ENCODE results near the gene FBXO17. TPM values are rescaled to one million over a fixed set of nuclear protein-coding genes. Genes with fewer than 3 reads are reported as not detected.
A peak's percentile ranks its signal among the peaks of the same experiment; 100 is the strongest.

The FBXO17 gene, protein sequence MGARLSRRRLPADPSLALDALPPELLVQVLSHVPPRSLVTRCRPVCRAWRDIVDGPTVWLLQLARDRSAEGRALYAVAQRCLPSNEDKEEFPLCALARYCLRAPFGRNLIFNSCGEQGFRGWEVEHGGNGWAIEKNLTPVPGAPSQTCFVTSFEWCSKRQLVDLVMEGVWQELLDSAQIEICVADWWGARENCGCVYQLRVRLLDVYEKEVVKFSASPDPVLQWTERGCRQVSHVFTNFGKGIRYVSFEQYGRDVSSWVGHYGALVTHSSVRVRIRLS
- 19.9 and 29.0 TPM in 2 replicates for total RNA-seq

GRCh38 chr19:38975214-38975860 is at the start of gene FBXO17:
TSS of gene FBXO17 (minus strand) at chr19:38975742. CDS start at chr19:38950319, 25,423 bp downstream.
- DNase-seq (ENCODE audit: low read depth): peak; percentile 64
- peak within 1 kb of the TSS; percentile 70 for H3K4me3 ChIP-seq (ENCODE audit: low read depth, low read length)
- no peak for TF ChIP-seq CTCF (IDR thresholded peaks at IDR 0.05; ENCODE audit: insufficient read depth, low read depth, low read length)

DNA sequence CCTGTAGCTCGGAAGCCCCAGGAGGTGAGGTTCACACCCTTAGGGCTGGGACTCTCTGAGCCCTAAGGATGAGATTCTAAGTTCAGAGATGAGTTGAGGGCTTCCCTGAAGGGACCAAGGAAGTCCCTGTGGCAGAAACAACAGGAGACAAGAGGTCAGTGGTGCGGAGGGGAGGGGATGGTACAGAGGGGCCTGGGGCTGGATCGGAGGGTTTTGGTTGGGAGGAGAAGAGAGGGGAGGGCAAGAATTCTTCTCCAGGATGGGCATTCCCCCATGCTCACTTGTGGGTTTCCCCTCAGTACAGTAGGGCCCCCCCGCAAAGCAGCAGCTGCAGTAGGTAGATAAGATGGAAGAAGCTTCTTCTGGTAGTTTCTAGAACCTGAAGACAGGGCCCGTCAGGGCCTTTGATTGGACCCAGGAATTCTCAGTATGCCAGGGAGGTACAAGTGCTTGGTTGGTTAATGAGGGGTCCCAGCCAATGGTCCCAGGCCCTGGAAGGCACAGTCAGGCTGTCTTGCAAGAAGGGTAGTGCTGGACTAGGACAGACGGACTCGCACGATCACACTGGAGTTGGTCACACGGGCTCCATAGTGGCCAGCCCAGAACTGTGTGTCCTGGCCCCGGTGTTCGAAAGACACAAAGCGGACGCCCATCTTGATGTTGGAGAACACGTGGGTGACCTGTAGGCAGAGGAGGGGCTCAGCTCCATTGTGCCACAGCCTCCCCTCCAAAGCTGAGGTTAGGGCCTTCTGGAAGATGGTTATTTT is 49.5 kb upstream of the FBXO17 start:
- no peak overlapping the region for H3K4me3 ChIP-seq (ENCODE audit: low read depth, low read length)
- TF ChIP-seq CTCF (IDR thresholded peaks at IDR 0.05; ENCODE audit: insufficient read depth, low read depth, low read length): no peak
- no peak for DNase-seq (ENCODE audit: low read depth)

GRCh38 chr19:39021063-39021462 is 45.5 kb upstream of the FBXO17 start:
- DNase-seq (ENCODE audit: low read depth): no peak
- no peak overlapping the region for H3K4me3 ChIP-seq (ENCODE audit: low read depth, low read length)
- no peak for TF ChIP-seq CTCF (IDR thresholded peaks at IDR 0.05; ENCODE audit: insufficient read depth, low read depth, low read length)

GRCh38 chr19:39017646-39018045 is 42.1 kb upstream of the FBXO17 start:
- TF ChIP-seq CTCF (IDR thresholded peaks at IDR 0.05; ENCODE audit: insufficient read depth, low read depth, low read length): no peak
- no peak overlapping the region for H3K4me3 ChIP-seq (ENCODE audit: low read depth, low read length)
- no peak for DNase-seq (ENCODE audit: low read depth)

DNA sequence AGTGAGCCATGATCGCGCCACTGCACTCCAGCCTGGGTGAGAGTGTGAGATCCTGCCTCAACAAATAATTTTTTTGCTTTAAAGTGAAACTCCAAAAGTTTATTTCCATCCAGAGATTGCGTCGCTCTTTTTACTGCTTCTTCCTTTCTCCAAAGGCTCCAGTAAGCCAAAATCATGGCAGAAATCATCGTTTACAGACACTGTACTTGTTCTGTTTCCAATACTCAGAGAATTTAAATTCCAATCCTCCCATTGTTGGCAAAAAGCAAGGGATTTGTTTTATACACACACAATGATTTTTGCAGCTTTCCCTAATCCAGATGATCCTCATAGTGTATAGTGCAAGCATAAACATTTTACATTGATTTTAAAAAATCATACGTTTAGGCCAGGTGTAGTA is 41.5 kb upstream of the FBXO17 start:
- no peak for TF ChIP-seq CTCF (IDR thresholded peaks at IDR 0.05; ENCODE audit: insufficient read depth, low read depth, low read length)
- H3K4me3 ChIP-seq (ENCODE audit: low read depth, low read length): no peak overlapping the region
- DNase-seq (ENCODE audit: low read depth): no peak

- H3K4me3 ChIP-seq (ENCODE audit: low read depth, low read length): no peak overlapping the region
- no peak for TF ChIP-seq CTCF (IDR thresholded peaks at IDR 0.05; ENCODE audit: insufficient read depth, low read depth, low read length)
- no peak for DNase-seq (ENCODE audit: low read depth)
These were observed 38.5 kb upstream of the FBXO17 start for GRCh38 chr19:39014037-39014436.

Measured in fibroblast of villous mesenchyme (primary cell).